HG02884 (cell line): ENCODE results near the gene SPEM2.
"Not testable (repeated sequence)": the region's sequence is repeated elsewhere in the genome, so short reads cannot be mapped to it uniquely, and the experiment has no call there.

ENCODE experiments used
- ATAC-seq: cut with Tn5 transposase; IDR thresholded peaks from one replicate; pipeline ENCODE4 v1.9.1; 2021; ENCODE audit warnings: mild to moderate bottlenecking, moderate library complexity; ENCODE audit not compliant: unreplicated experiment

The SPEM2 gene

GRCh38 chr17:7468804-7469389 is 43.5 kb downstream of the SPEM2 start:
- ATAC-seq: no peak

GRCh38 chr17:7469843-7470242 is 44.4 kb downstream of the SPEM2 start:
- ATAC-seq: not testable (repeated sequence)

GRCh38 chr17:7470457-7470973 is 45.1 kb downstream of the SPEM2 start:
- ATAC-seq: not testable (repeated sequence)

GRCh38 chr17:7471729-7472128 is 46.3 kb downstream of the SPEM2 start:
- no peak for ATAC-seq

GRCh38 chr17:7474767-7475166 is 49.4 kb downstream of the SPEM2 start:
- ATAC-seq: not testable (repeated sequence)

- ATAC-seq: no peak
Observed at GRCh38 chr17:7475764-7476422, 50.5 kb downstream of the SPEM2 start.

GRCh38 chr17:7476494-7476893 is 51.1 kb downstream of the SPEM2 start:
- no peak for ATAC-seq

- no peak for ATAC-seq
Observed at GRCh38 chr17:7476951-7477350, 51.5 kb downstream of the SPEM2 start.
